ENCODE results near the gene LTBP1. TPM values are rescaled to one million over a fixed set of nuclear protein-coding genes. Genes with fewer than 3 reads are reported as not detected.

LTBP1 gene
- total RNA-seq (2014; rRNA removed; shearing (Covaris generic)) (34.1 and 49.8 TPM in 2 replicates), polyA plus RNA-seq (2016; fragmentation: Nextera tagmentation; extraction: Ambion mirVana) (14.2 and 15.7 TPM in 2 replicates)
- long read RNA-seq, partial matches to known transcripts: 0 of 1 reads
- long read RNA-seq, other reads (novel, unspliced or antisense): 1 of 1 reads

GRCh38 chr2:32946314-32947075, at the start of gene LTBP1:
Gene LTBP1, plus strand, starts transcription at chr2:32946953. Its CDS starts 372 bp downstream, at chr2:32947325.
- no peaks in the 10 kb centered on the region for H3F3A ChIP-seq (replicated peaks; ENCODE audit: low read depth)
- H3K27me3 ChIP-seq (ENCODE audit: insufficient read depth): no peaks in the 10 kb centered on the region
- peaks cover 15% of the 10 kb centered on the region for H3K4me1 ChIP-seq (ENCODE audit: insufficient read depth)
- no peaks in the 10 kb centered on the region; the same call in 2 of the 3 replicates for H3K9me3 Mint-ChIP-seq
- H3K9me2 ChIP-seq (ENCODE audit: insufficient read depth): 0 out of 2 replicates have a peak, but pooled peaks cover 2% of the 10 kb centered on the region
- no peaks in the 10 kb centered on the region for H4K20me1 ChIP-seq (replicated peaks; ENCODE audit: insufficient read depth)
- peak within 1 kb of the TSS; percentile 79 for H3K4me3 Mint-ChIP-seq
- DNase-seq (ENCODE audit: low spot score): peak; percentile 82
- peaks cover 10% of the 10 kb centered on the region for H3K27me3 Mint-ChIP-seq (ENCODE audit: insufficient read depth, low read depth, poor library complexity)
- peaks cover 19% of the 10 kb centered on the region for H3K4me1 Mint-ChIP-seq
- ATAC-seq: peak; percentile 82
- no peaks in the 10 kb centered on the region for H3K36me3 ChIP-seq (ENCODE audit: insufficient read depth)
- H2AFZ ChIP-seq: peak within 1 kb of the TSS; percentile 98
- no peak within 1 kb of the TSS for H3K27ac Mint-ChIP-seq
- 0 out of 2 replicates have a peak within 1 kb of the TSS, but pooled peaks have one; percentile 23 for H3K27ac ChIP-seq (ENCODE audit: low read depth)
- TF ChIP-seq, protein P1, sequence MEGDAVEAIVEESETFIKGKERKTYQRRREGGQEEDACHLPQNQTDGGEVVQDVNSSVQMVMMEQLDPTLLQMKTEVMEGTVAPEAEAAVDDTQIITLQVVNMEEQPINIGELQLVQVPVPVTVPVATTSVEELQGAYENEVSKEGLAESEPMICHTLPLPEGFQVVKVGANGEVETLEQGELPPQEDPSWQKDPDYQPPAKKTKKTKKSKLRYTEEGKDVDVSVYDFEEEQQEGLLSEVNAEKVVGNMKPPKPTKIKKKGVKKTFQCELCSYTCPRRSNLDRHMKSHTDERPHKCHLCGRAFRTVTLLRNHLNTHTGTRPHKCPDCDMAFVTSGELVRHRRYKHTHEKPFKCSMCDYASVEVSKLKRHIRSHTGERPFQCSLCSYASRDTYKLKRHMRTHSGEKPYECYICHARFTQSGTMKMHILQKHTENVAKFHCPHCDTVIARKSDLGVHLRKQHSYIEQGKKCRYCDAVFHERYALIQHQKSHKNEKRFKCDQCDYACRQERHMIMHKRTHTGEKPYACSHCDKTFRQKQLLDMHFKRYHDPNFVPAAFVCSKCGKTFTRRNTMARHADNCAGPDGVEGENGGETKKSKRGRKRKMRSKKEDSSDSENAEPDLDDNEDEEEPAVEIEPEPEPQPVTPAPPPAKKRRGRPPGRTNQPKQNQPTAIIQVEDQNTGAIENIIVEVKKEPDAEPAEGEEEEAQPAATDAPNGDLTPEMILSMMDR (conservative IDR thresholded peaks at IDR 0.05; ENCODE audit: low read depth in 2 of 2): peak; percentile 78 to 91
- TF ChIP-seq, protein P2, sequence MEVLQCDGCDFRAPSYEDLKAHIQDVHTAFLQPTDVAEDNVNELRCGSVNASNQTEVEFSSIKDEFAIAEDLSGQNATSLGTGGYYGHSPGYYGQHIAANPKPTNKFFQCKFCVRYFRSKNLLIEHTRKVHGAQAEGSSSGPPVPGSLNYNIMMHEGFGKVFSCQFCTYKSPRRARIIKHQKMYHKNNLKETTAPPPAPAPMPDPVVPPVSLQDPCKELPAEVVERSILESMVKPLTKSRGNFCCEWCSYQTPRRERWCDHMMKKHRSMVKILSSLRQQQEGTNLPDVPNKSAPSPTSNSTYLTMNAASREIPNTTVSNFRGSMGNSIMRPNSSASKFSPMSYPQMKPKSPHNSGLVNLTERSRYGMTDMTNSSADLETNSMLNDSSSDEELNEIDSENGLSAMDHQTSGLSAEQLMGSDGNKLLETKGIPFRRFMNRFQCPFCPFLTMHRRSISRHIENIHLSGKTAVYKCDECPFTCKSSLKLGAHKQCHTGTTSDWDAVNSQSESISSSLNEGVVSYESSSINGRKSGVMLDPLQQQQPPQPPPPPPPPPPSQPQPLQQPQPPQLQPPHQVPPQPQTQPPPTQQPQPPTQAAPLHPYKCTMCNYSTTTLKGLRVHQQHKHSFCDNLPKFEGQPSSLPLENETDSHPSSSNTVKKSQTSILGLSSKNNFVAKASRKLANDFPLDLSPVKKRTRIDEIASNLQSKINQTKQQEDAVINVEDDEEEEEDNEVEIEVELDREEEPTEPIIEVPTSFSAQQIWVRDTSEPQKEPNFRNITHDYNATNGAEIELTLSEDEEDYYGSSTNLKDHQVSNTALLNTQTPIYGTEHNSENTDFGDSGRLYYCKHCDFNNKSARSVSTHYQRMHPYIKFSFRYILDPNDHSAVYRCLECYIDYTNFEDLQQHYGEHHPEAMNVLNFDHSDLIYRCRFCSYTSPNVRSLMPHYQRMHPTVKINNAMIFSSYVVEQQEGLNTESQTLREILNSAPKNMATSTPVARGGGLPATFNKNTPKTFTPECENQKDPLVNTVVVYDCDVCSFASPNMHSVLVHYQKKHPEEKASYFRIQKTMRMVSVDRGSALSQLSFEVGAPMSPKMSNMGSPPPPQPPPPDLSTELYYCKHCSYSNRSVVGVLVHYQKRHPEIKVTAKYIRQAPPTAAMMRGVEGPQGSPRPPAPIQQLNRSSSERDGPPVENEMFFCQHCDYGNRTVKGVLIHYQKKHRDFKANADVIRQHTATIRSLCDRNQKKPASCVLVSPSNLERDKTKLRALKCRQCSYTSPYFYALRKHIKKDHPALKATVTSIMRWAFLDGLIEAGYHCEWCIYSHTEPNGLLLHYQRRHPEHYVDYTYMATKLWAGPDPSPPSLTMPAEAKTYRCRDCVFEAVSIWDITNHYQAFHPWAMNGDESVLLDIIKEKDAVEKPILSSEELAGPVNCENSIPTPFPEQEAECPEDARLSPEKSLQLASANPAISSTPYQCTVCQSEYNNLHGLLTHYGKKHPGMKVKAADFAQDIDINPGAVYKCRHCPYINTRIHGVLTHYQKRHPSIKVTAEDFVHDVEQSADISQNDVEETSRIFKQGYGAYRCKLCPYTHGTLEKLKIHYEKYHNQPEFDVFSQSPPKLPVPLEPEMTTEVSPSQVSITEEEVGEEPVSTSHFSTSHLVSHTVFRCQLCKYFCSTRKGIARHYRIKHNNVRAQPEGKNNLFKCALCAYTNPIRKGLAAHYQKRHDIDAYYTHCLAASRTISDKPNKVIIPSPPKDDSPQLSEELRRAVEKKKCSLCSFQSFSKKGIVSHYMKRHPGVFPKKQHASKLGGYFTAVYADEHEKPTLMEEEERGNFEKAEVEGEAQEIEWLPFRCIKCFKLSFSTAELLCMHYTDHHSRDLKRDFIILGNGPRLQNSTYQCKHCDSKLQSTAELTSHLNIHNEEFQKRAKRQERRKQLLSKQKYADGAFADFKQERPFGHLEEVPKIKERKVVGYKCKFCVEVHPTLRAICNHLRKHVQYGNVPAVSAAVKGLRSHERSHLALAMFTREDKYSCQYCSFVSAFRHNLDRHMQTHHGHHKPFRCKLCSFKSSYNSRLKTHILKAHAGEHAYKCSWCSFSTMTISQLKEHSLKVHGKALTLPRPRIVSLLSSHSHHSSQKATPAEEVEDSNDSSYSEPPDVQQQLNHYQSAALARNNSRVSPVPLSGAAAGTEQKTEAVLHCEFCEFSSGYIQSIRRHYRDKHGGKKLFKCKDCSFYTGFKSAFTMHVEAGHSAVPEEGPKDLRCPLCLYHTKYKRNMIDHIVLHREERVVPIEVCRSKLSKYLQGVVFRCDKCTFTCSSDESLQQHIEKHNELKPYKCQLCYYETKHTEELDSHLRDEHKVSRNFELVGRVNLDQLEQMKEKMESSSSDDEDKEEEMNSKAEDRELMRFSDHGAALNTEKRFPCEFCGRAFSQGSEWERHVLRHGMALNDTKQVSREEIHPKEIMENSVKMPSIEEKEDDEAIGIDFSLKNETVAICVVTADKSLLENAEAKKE (CRISPR knock-in tag; IDR thresholded peaks at IDR 0.05): no peak
- TF ChIP-seq CREB1 (CRISPR knock-in tag; IDR thresholded peaks at IDR 0.05; ENCODE audit: low read depth): peak; percentile 80
- TF ChIP-seq ZNF331 (CRISPR knock-in tag; IDR thresholded peaks at IDR 0.05; ENCODE audit: low read depth): no peak
- peak; percentile 49 for TF ChIP-seq POLR2AphosphoS5 (IDR thresholded peaks at IDR 0.05; ENCODE audit: low read depth)
- H3K36me3 Mint-ChIP-seq (ENCODE audit: low read depth): no peaks in the 10 kb centered on the region; the same call in 2 of the 3 replicates
- H3K4me3 ChIP-seq: peak within 1 kb of the TSS; percentile 86
- peak within 1 kb of the TSS; percentile 98 for H3K4me2 ChIP-seq
- H3K79me2 ChIP-seq (replicated peaks; ENCODE audit: insufficient read depth): no peaks in the 10 kb centered on the region; the same call in 1 of the 2 replicates

Data from GM23338 (cell line).